HG02610 (cell line): ENCODE data around the gene CTNNA3.

Experiments
- ATAC-seq: cut with Tn5 transposase; IDR thresholded peaks from one replicate; pipeline ENCODE4 v1.9.1; 2021; ENCODE audit warnings: mild to moderate bottlenecking, moderate library complexity; ENCODE audit not compliant: unreplicated experiment

CTNNA3 gene

DNA sequence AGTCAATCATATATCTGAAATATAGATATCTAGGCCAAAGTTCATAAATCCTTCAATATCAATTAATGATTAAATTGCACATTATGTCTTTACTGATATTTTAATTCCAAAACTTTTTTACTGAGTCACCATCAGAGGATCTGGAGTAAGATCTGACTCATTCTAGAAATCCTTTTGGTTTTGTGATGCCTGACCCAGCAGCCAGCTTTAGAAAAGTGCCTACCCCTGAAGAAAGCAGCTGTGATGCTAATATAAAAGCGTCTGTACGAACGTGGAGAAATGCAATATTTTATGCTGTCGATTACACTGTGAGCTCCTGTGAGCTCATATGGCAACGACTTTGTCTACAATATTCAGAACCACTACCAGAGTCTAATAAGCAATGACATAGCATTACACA, 912.7 kb downstream of the CTNNA3 start:
- no peak for ATAC-seq

GRCh38 chr10:66782776-66783175, 913.2 kb downstream of the CTNNA3 start:
- ATAC-seq = no peak

DNA sequence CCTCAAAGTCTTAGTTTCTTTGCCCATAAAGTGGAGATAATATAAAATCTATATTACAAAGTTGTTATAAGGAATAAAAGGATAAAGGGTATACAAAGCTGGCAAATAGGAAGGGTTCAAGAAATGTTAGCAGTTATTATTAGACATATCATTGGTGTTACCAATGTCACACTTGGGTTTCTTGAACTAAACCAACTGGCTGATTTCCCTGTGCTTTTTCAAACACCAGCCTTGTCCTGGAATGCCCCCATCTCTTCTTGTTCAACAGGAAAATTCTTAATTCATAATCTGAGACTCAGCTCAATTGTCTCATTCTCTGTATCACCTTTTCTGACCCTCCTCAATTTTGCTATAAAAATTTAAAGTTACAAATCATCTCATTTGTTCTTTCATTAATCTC, 913.9 kb downstream of the CTNNA3 start:
- no peak for ATAC-seq

GRCh38 chr10:66780796-66781195, 915.2 kb downstream of the CTNNA3 start:
- no peak for ATAC-seq

DNA sequence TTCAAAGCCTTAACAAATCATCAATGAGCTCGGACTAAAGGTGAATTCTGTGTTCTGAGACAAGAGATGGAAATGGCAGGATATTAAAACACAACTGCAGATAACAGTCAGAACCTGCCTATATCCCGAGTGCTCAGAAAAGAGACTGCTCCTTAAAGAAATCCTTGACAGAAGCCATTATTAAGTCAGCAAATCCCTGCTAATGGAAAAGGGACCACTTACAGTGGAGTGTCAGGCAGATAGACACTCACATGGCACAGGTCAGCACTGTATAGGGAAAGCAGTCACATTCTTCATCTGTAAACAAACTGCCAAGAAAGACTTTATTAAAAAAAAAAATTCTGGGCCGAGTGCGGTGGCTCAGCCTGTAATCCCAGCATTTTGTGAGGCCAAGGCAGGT, 917.6 kb downstream of the CTNNA3 start:
- no peak for ATAC-seq

DNA sequence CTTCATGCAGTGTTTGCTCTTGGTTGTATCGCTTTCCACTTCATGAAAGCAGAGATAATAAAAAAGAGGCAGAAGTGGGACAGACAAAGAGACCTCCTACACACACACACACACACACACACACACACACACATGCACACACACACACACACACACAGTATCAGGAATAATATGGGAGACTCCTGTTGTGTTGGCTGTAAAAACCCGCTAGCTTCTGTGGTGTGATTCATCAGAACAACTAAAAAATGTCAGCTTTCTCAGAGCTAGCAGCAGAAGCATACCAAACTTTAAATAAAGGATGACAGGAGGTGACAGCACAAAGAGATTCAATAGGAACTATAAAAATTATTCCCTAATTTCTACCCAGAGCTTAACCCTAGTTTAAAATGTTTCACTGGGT, 918.3 kb downstream of the CTNNA3 start:
- no peak for ATAC-seq

DNA sequence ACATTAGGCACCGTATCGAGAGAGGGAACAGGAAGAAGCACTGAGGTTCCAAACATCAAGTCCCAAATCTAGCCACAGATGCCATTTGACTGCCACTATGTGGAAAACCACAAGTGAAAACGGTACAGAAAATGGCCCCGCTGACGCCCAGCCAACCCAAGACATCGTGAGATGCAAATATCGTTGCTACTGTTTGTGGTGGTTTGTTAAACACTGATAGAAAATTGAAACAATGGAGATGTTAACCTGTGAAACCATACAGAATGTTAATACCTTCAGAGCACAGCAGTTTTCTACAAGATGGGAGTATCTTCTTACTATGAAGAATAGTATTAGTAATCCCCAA, 922.5 kb downstream of the CTNNA3 start:
- no peak for ATAC-seq

- no peak for ATAC-seq
These were observed 923.2 kb downstream of the CTNNA3 start for GRCh38 chr10:66772548-66773471.

GRCh38 chr10:66767707-66768106, 928.3 kb downstream of the CTNNA3 start:
- ATAC-seq = no peak

GRCh38 chr10:66762218-66762729, 933.7 kb downstream of the CTNNA3 start:
- no peak for ATAC-seq

DNA sequence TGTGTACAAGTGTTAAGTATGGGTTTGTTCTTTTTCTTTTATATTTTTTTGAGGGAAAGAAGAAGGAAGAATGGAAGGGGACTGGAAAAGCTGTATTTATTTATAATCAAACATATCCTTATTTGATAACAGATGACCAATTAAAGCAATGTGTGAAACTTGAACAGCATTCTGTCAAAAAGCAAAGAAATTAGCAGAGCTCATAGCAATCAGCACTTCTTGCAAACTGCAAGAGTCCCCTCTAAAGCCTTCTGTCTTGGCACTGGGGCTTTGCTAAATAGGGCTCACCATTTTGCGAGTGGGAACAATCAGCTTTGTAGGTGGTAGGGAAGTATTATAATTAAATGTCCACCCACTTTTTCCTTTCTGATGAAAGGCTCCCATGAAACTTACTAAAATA, 935.1 kb downstream of the CTNNA3 start:
- ATAC-seq = no peak

- no peak for ATAC-seq
These were observed 940.5 kb downstream of the CTNNA3 start for GRCh38 chr10:66755474-66755873.

- no peak for ATAC-seq
These were observed 943.3 kb downstream of the CTNNA3 start for GRCh38 chr10:66752714-66753113.

- no peak for ATAC-seq
These were observed 947.8 kb downstream of the CTNNA3 start for GRCh38 chr10:66748217-66748616.

DNA sequence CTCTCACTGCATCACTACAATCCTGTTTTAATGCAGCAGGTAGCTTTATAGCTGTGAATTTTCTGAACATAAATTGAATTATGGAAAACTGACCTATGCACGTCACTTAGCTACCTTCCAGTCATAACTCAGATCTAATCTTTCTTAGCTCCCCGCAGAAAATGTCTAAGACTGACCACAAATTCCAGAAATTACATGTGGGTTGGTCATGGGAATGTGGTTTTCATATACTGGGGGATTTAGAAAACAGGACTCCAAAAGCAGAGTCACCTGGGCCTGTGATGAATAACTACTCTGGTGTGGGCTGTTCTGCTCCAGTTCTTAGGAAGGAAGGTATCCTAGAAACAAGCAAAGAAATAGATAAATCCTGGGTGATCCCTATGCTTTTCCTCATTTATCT, 948.5 kb downstream of the CTNNA3 start:
- no peak for ATAC-seq

- no peak for ATAC-seq
These were observed 949.3 kb downstream of the CTNNA3 start for GRCh38 chr10:66746711-66747110.

GRCh38 chr10:66746246-66746645, 949.7 kb downstream of the CTNNA3 start:
- ATAC-seq = no peak

- no peak for ATAC-seq
These were observed 951.1 kb downstream of the CTNNA3 start for GRCh38 chr10:66744915-66745314.

DNA sequence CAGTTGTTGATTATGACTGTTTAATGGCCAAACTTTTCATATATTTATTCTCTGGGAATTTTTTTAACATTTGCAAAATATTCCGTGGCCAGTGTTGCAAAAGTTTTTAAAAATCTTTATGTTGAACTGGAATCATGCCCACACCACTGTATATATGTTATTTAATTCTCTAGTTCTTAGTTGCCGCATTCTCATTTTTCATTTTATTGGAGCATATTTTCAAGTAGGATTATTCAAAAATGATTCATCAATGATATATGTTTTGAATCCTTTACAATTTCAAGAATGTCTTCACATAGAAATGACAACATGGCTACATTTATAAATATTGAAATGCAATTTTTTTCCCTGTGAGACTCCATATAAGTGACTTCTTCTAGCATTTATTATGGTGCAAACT, 958.8 kb downstream of the CTNNA3 start:
- ATAC-seq = no peak

- ATAC-seq = no peak
These were observed 972.2 kb downstream of the CTNNA3 start for GRCh38 chr10:66723608-66724400.

DNA sequence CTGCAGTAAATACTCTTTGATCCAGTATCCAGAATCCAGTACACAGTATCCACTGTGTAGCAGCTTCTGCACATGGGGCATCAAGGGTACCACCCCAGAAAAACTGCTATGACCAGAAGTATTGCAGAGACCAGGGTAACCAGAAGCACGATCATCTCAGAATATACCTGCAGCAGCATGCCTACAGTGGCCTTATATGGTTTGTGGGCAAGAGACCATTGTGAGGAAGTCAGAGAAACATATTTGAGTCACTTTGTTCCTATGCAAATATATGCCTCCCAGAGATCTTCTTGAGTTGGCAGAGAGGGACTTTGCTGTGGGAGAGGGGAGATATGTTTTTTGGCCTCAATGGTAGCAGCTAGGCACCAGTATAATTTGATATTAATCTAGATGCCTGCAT, 976.5 kb downstream of the CTNNA3 start:
- peak; percentile 74 for ATAC-seq
